ENCODE measurements around the gene TAAR2. TPM values are rescaled to one million over a fixed set of nuclear protein-coding genes. Genes with fewer than 3 reads are reported as not detected.

TAAR2 gene
- total RNA-seq, 2 donors from 2014 or later, result not detected

GRCh38 chr6:132570221-132570777 is 53.8 kb downstream of the TAAR2 start, which contains the start of gene TAAR6:
Gene TAAR6, plus strand, starts transcription at chr6:132570322. Its CDS starts 0 bp downstream, at chr6:132570322.
- TF ChIP-seq CTCF (IDR thresholded peaks at IDR 0.05), result no peak

GRCh38 chr6:132569170-132569569 is 54.9 kb downstream of the TAAR2 start:
- no peak for DNase-seq (ENCODE audit: low spot score)
- Histone ChIP-seq H3K27ac (no peak overlapping the region), H3K36me3 (no peaks in the 10 kb centered on the region), H3K9me3 (no peaks in the 10 kb centered on the region), H3K27me3 (no peaks in the 10 kb centered on the region), H3K4me1 (no peaks in the 10 kb centered on the region), H3K4me3 (no peak overlapping the region)
- TF ChIP-seq CTCF (IDR thresholded peaks at IDR 0.05), result no peak

More at GRCh38 chr6:132570221-132570777, 53.8 kb downstream of the TAAR2 start, which contains the start of gene TAAR6:
- Histone ChIP-seq H3K27me3 (no peaks in the 10 kb centered on the region), H3K4me1 (no peaks in the 10 kb centered on the region), H3K4me3 (no peak within 1 kb of the TSS), H3K27ac (no peak within 1 kb of the TSS), H3K36me3 (no peaks in the 10 kb centered on the region), H3K9me3 (no peaks in the 10 kb centered on the region)
- no peak for DNase-seq (ENCODE audit: low spot score)

GRCh38 chr6:132568611-132569010 is 55.5 kb downstream of the TAAR2 start:
- H3K36me3 ChIP-seq, result no peaks in the 10 kb centered on the region
- no peaks in the 10 kb centered on the region for H3K27me3 ChIP-seq
- no peak for DNase-seq (ENCODE audit: low spot score)
- H3K4me1 ChIP-seq, result no peaks in the 10 kb centered on the region
- no peaks in the 10 kb centered on the region for H3K9me3 ChIP-seq
- H3K27ac ChIP-seq, result no peak overlapping the region
- no peak overlapping the region for H3K4me3 ChIP-seq
- TF ChIP-seq CTCF (IDR thresholded peaks at IDR 0.05), result no peak

- DNase-seq (ENCODE audit: low spot score), result no peak
- Histone ChIP-seq H3K4me3 (no peak overlapping the region), H3K4me1 (no peaks in the 10 kb centered on the region), H3K27ac (no peak overlapping the region), H3K9me3 (no peaks in the 10 kb centered on the region), H3K36me3 (no peaks in the 10 kb centered on the region), H3K27me3 (no peaks in the 10 kb centered on the region)
- TF ChIP-seq CTCF (IDR thresholded peaks at IDR 0.05), result no peak
Observed at GRCh38 chr6:132567566-132567965, 56.5 kb downstream of the TAAR2 start.

Other genes starting within 250 kb of the TAAR2 start
- gene MOXD1, start 222.8 kb downstream of the TAAR2 start, total RNA-seq, result 1 to 10 TPM; 2.5 to 9.3 TPM
- gene STX7, start 111.2 kb downstream of the TAAR2 start, total RNA-seq, result 10 to 100 TPM; 27.0 to 39.9 TPM
- gene TAAR9, start 86.0 kb downstream of the TAAR2 start, total RNA-seq, result not detected
- not detected for gene TAAR8, start 71.6 kb downstream of the TAAR2 start, total RNA-seq
- not detected for gene TAAR6, start 54.0 kb downstream of the TAAR2 start, total RNA-seq
- not detected for gene TAAR5, start 34.5 kb downstream of the TAAR2 start, total RNA-seq
- gene TAAR1, start 34.9 kb upstream of the TAAR2 start, total RNA-seq, result not detected
- gene VNN1, start 89.8 kb upstream of the TAAR2 start, total RNA-seq, result 1 to 10 TPM in 1 of 2 donors, under 1 TPM in 1; 0.19 to 1.1 TPM
- gene VNN2, start 133.6 kb upstream of the TAAR2 start, total RNA-seq, result 1 to 10 TPM; 3.8 to 5.8 TPM
- gene SLC18B1, start 174.4 kb upstream of the TAAR2 start, total RNA-seq, result 1 to 10 TPM; 3.2 to 3.9 TPM
- gene RPS12, start 190.3 kb upstream of the TAAR2 start, total RNA-seq, result 1,000 to 10,000 TPM in 1 of 2 donors, 100 to 1,000 TPM in 1; 609 to 1,510 TPM

Data from right atrium auricular region (tissue), 2 donors.